Right cardiac atrium (tissue), 5 donors: ENCODE results near the gene CHAD. TPM values are rescaled to one million over a fixed set of nuclear protein-coding genes. Genes with fewer than 3 reads are reported as not detected.
"Not testable (repeated sequence)": the region's sequence is repeated elsewhere in the genome, so short reads cannot be mapped to it uniquely, and the experiment has no call there.

ENCODE experiments used
- ATAC-seq, 2 donors: fragments of 200-7000 bp; cut with Tn5 transposase; one replicate each; pipeline versions ENCODE4 v1.8.0 to v1.9.1; 2020; ENCODE audit warnings: moderate library complexity in 2 of 2, mild to moderate bottlenecking in 1 of 2
- DNase-seq, 3 donors: peaks; one replicate each; pipeline ENCODE4 v3.0.0-alpha.2; 2020
- H3K27ac ChIP-seq: one replicate; pipeline ENCODE4 v1.5.1; 2013; ENCODE audit warnings: mild to moderate bottlenecking, low read length, control low read depth, moderate library complexity
- H3K27me3 ChIP-seq: one replicate; pipeline ENCODE4 v1.6.1; 2013; ENCODE audit not compliant: control insufficient read depth, insufficient read depth
- H3K4me1 ChIP-seq: one replicate; pipeline ENCODE4 v1.6.1; 2013; ENCODE audit warnings: low read length; ENCODE audit not compliant: control insufficient read depth, insufficient read depth
- H3K4me3 ChIP-seq: one replicate; pipeline ENCODE4 v1.5.1; 2013; ENCODE audit warnings: low read length, control low read depth
- H3K9me3 ChIP-seq: one replicate; pipeline ENCODE4 v1.6.1; 2013; ENCODE audit warnings: low read length; ENCODE audit not compliant: control insufficient read depth
- WGBS: extraction: QIAGEN DNeasy Blood & Tissue Kit; methylation state at CpG from one replicate; pipeline ENCODE4 v1.1.7; 2013; 5-methylcytosine and 5-hydroxymethylcytosine counted together
- intact Hi-C, 4 donors: fragments of 100-400 bp; cut with DNase I; formaldehyde crosslinking; loops; one replicate each; pipeline versions ENCODE4 v1.11.0 to v1.14.0; 2022 to 2023
- polyA plus RNA-seq: library from polyadenylated mRNA; stranded (reverse); fragments of 200-250 nt; gene quantifications from one replicate; pipeline ENCODE4 v1.2.3, GENCODE V29; 2013
- total RNA-seq, 4 donors: library from RNA; stranded (reverse); fragmentation: NEBNext Ultra II Directional; extraction: Animal tissue kit (Norgen Biotek cat#: 25700); gene quantifications; one replicate each; pipeline ENCODE4 v1.2.1, GENCODE V29; 2021
- donor health status: healthy with polysubstance abuse.
- donor health status: DM: no; HTN: yes; CAD: no.
- donor health status: DM: no; HTN: no; CAD: no.
- donor health status: DM: no; HTN: yes; CAD: no; lungs with severe emphysema.
- donor health status: DM: yes; HTN: yes; CAD: no.

Gene CHAD
- total and polyA plus RNA-seq, 5 donors: 0.34 to 1.1 (median 0.57) TPM

- H3K9me3 ChIP-seq: no peaks in the 10 kb centered on the region
- peaks cover 6% of the 10 kb centered on the region for H3K4me1 ChIP-seq
- 73% methylated on average over 4 of the region's 4 CpGs for WGBS
- no peak overlapping the region for H3K4me3 ChIP-seq
- H3K27me3 ChIP-seq: no peaks in the 10 kb centered on the region
- intact Hi-C loops: no loop called here
- H3K27ac ChIP-seq: no peak overlapping the region
- ATAC-seq (peak in 1 of 2 donors; percentile 12), DNase-seq (no peak)
Measured at GRCh38 chr17:50440172-50440837, 28.4 kb downstream of the CHAD start.

GRCh38 chr17:50439008-50439407 is 29.7 kb downstream of the CHAD start:
- Histone ChIP-seq H3K9me3 (no peaks in the 10 kb centered on the region), H3K4me3 (no peak overlapping the region), H3K4me1 (peaks cover 6% of the 10 kb centered on the region), H3K27ac (no peak overlapping the region), H3K27me3 (no peaks in the 10 kb centered on the region)
- ATAC-seq (no peak), DNase-seq (no peak)
- intact Hi-C loops: no loop called here
- WGBS: 93% methylated on average over 4 of the region's 4 CpGs

- peaks cover 6% of the 10 kb centered on the region for H3K4me1 ChIP-seq
- H3K27me3 ChIP-seq: no peaks in the 10 kb centered on the region
- DNase-seq (no peak), ATAC-seq (no peak)
- no peak overlapping the region for H3K27ac ChIP-seq
- H3K9me3 ChIP-seq: no peaks in the 10 kb centered on the region
- 97% methylated on average over 4 of the region's 4 CpGs for WGBS
- H3K4me3 ChIP-seq: no peak overlapping the region
- intact Hi-C loops: no loop called here
Measured at GRCh38 chr17:50437409-50437808, 31.3 kb downstream of the CHAD start.

- intact Hi-C loops: no loop called here
- no peak overlapping the region for H3K4me3 ChIP-seq
- H3K9me3 ChIP-seq: no peaks in the 10 kb centered on the region
- no peak overlapping the region for H3K27ac ChIP-seq
- WGBS: 78% methylated on average over 4 of the region's 4 CpGs
- DNase-seq (no peak), ATAC-seq (no peak)
- no peaks in the 10 kb centered on the region for H3K27me3 ChIP-seq
- peaks cover 5% of the 10 kb centered on the region for H3K4me1 ChIP-seq
Measured at GRCh38 chr17:50432125-50432762, 36.4 kb downstream of the CHAD start.

GRCh38 chr17:50430821-50431618 is 37.7 kb downstream of the CHAD start:
- Histone ChIP-seq H3K4me3 (no peak overlapping the region), H3K4me1 (peaks cover 6% of the 10 kb centered on the region), H3K27me3 (no peaks in the 10 kb centered on the region), H3K27ac (no peak overlapping the region), H3K9me3 (no peaks in the 10 kb centered on the region)
- 73% methylated on average over 4 of the region's 4 CpGs for WGBS
- intact Hi-C loops: no loop called here
- DNase-seq: no peak
- no peak for ATAC-seq

GRCh38 chr17:50429793-50430192 is 38.9 kb downstream of the CHAD start:
- intact Hi-C loops: no loop called here

GRCh38 chr17:50428831-50429424 is 39.8 kb downstream of the CHAD start:
- ATAC-seq (no peak), DNase-seq (no peak)
- intact Hi-C loops: no loop called here
- H3K27ac ChIP-seq: no peak overlapping the region
- H3K9me3 ChIP-seq: no peaks in the 10 kb centered on the region
- no peak overlapping the region for H3K4me3 ChIP-seq
- H3K27me3 ChIP-seq: no peaks in the 10 kb centered on the region
- WGBS: 68% methylated on average over 7 of the region's 7 CpGs
- peaks cover 13% of the 10 kb centered on the region for H3K4me1 ChIP-seq

More at GRCh38 chr17:50429793-50430192, 38.9 kb downstream of the CHAD start:
- Histone ChIP-seq H3K4me3 (no peak overlapping the region), H3K9me3 (no peaks in the 10 kb centered on the region), H3K27ac (no peak overlapping the region), H3K27me3 (no peaks in the 10 kb centered on the region), H3K4me1 (peaks cover 13% of the 10 kb centered on the region)
- DNase-seq: no peak
- 92% methylated on average over 4 of the region's 4 CpGs for WGBS
- ATAC-seq: no peak

GRCh38 chr17:50428126-50428525 is 40.6 kb downstream of the CHAD start:
- DNase-seq, intact Hi-C loops: not testable (repeated sequence)

GRCh38 chr17:50426814-50427787 is 41.6 kb downstream of the CHAD start:
- Histone ChIP-seq H3K4me1 (peaks cover 13% of the 10 kb centered on the region), H3K27me3 (no peaks in the 10 kb centered on the region), H3K4me3 (peak overlapping the region; percentile 92), H3K9me3 (no peaks in the 10 kb centered on the region), H3K27ac (peak overlapping the region; percentile 85)
- ATAC-seq (peak; percentile 59 to 72), DNase-seq (peak; percentile 28 to 70 (median 57))
- intact Hi-C loops: no loop called here
- 18% methylated on average over 4 of the region's 4 CpGs for WGBS

More at GRCh38 chr17:50428126-50428525, 40.6 kb downstream of the CHAD start:
- not testable (repeated sequence) for H3K27me3 ChIP-seq, ATAC-seq, H3K27ac ChIP-seq, H3K4me3 ChIP-seq, H3K9me3 ChIP-seq
- 79% methylated on average over 6 of the region's 6 CpGs for WGBS
- peaks cover 13% of the 10 kb centered on the region for H3K4me1 ChIP-seq

- Histone ChIP-seq H3K4me3 (peak overlapping the region; percentile 92), H3K9me3 (no peaks in the 10 kb centered on the region), H3K27ac (peak overlapping the region; percentile 91), H3K27me3 (no peaks in the 10 kb centered on the region), H3K4me1 (peaks cover 13% of the 10 kb centered on the region)
- intact Hi-C loops: no loop called here
- under 1% methylated on average over 7 of the region's 7 CpGs for WGBS
- DNase-seq (no peak), ATAC-seq (peak in 1 of 2 donors; percentile 2)
Measured at GRCh38 chr17:50426472-50426782, 42.3 kb downstream of the CHAD start.
